ENCODE measurements around the gene KRABD2.

Gene KRABD2

DNA sequence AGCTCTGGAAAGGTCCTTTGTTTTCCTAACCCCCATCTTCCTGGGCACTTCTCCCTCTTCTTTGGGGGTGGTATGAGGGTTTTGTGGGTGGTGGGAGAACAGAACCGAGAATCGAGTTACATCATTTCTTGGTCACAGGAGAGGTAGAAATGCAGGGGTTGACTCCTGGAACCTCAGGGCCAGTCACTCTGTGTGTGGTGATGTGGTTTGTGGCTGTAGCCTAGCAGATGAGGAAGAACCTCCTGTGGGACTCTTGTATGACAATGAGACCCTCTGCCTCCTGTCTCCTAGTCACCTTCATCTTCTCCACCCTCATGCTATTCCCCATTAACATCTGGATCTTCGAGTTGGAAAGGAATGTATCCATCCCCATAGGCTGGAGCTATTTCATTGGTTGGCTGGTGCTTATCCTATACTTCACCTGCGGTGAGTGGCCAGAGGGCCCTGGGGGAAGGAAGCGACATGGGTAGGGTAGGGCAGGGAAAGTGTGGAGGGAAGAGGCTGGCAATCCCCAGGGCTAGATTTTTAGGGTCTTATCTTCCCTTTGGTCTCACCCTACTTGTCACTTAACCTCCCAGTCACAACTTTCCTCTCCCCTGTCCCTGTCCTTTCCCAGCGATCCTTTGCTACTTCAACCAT, 31.3 kb downstream of the KRABD2 start:
- H3K36me3 ChIP-seq (ENCODE audit: insufficient read depth, low read length, poor library complexity, severe bottlenecking): no peaks in the 10 kb centered on the region
- H3K27me3 ChIP-seq (replicated peaks; ENCODE audit: insufficient read depth, low read depth, low read length, poor library complexity): no peaks in the 10 kb centered on the region
- no peaks in the 10 kb centered on the region for H3K4me1 ChIP-seq (ENCODE audit: insufficient read depth, low read length, poor library complexity, severe bottlenecking)
- H3K9me3 ChIP-seq (ENCODE audit: low read depth, low read length, poor library complexity, severe bottlenecking): no peaks in the 10 kb centered on the region
- no peak for DNase-seq (ENCODE audit: low spot score)
- POLR2A ChIA-PET (ENCODE audit: low non-redundant PET): no interaction called here
- H3K4me3 ChIP-seq (ENCODE audit: low read depth, low read length, poor library complexity, severe bottlenecking): no peak overlapping the region
- H3K27ac ChIP-seq (ENCODE audit: low read depth, low read length, poor library complexity, severe bottlenecking): no peak overlapping the region
- no peak for TF ChIP-seq EZH2 (IDR thresholded peaks at IDR 0.05; ENCODE audit: borderline replicate concordance, low read depth, low read length, poor library complexity, severe bottlenecking)
- TF ChIP-seq, protein P1, sequence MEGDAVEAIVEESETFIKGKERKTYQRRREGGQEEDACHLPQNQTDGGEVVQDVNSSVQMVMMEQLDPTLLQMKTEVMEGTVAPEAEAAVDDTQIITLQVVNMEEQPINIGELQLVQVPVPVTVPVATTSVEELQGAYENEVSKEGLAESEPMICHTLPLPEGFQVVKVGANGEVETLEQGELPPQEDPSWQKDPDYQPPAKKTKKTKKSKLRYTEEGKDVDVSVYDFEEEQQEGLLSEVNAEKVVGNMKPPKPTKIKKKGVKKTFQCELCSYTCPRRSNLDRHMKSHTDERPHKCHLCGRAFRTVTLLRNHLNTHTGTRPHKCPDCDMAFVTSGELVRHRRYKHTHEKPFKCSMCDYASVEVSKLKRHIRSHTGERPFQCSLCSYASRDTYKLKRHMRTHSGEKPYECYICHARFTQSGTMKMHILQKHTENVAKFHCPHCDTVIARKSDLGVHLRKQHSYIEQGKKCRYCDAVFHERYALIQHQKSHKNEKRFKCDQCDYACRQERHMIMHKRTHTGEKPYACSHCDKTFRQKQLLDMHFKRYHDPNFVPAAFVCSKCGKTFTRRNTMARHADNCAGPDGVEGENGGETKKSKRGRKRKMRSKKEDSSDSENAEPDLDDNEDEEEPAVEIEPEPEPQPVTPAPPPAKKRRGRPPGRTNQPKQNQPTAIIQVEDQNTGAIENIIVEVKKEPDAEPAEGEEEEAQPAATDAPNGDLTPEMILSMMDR (conservative IDR thresholded peaks at IDR 0.05; ENCODE audit: low read depth, low read length): no peak
- intact Hi-C loops (cut with micrococcal nuclease; ENCODE audit: unreplicated experiment): no loop called here
- CTCF ChIA-PET: no interaction called here
- BruUV-seq (replicated peaks): no TSS peak

DNA sequence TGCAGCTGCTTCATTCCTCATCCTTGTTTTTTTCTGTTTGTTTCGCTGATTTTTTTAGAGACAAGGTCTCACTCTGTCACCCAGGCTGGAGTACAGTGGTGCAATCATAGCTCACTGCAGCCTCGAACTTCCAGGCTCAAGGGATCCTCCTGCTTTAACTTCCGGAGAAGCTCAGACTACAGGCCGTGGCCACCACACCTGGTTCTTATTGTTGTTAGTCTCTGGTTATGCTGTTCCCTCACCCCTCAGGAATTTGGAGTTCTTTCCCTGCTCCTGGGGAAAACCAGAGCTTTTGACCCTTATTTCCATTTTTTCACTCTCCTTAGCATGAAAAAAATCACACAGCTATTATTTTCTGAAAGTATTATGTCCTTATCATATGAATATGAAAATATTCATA, 35.0 kb downstream of the KRABD2 start:
- Histone ChIP-seq H3K9me3 (ENCODE audit: low read depth, low read length, poor library complexity, severe bottlenecking) (no peaks in the 10 kb centered on the region), H3K27ac (ENCODE audit: low read depth, low read length, poor library complexity, severe bottlenecking) (no peak overlapping the region), H3K4me1 (ENCODE audit: insufficient read depth, low read length, poor library complexity, severe bottlenecking) (peaks cover 4% of the 10 kb centered on the region), H3K4me3 (ENCODE audit: low read depth, low read length, poor library complexity, severe bottlenecking) (no peak overlapping the region), H3K27me3 (replicated peaks; ENCODE audit: insufficient read depth, low read depth, low read length, poor library complexity) (no peaks in the 10 kb centered on the region), H3K36me3 (ENCODE audit: insufficient read depth, low read length, poor library complexity, severe bottlenecking) (no peaks in the 10 kb centered on the region)
- BruUV-seq (replicated peaks): no TSS peak
- TF ChIP-seq, protein P1 (conservative IDR thresholded peaks at IDR 0.05; ENCODE audit: low read depth, low read length): no peak
- no peak for TF ChIP-seq EZH2 (IDR thresholded peaks at IDR 0.05; ENCODE audit: borderline replicate concordance, low read depth, low read length, poor library complexity, severe bottlenecking)
- CTCF ChIA-PET: interaction anchor here (0.7 kb wide), 1 partner anchor 56 kb away, joined by 4 read pairs; the partner anchor contains the start of gene RNF222
- intact Hi-C loops (cut with micrococcal nuclease; ENCODE audit: unreplicated experiment): no loop called here
- DNase-seq (ENCODE audit: low spot score): no peak
- POLR2A ChIA-PET (ENCODE audit: low non-redundant PET): interaction anchor here (0.6 kb wide), 1 partner anchor 238 kb away, joined by 3 read pairs; no protein-coding TSS in a partner anchor

DNA sequence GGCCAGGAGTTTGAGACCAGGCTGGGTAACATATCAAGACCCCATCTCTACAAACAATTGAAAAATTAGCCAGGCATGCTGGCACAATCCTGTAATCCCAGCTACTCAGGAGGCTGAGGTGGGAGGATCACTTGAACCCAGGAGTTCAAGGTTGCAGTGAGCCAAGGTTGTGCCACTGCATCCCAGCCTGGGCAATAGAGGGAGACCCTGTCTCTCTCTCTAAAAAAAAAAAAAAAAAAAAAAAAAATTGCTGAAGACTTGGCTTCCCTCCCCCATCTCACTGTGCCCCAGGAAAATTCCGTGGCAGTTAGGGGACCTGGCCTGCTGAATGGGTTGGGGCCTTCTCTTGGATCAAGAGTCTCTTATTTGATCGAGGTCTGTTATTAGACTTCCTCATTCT, 37.0 kb downstream of the KRABD2 start, which contains the start of gene ODF4:
Gene ODF4, plus strand, starts transcription at position 301 of the 400 bp plus-strand sequence. CDS start 212 bp downstream, outside the sequence.
- CTCF ChIA-PET: interaction anchor here (0.7 kb wide), 1 partner anchor 64 kb away, joined by 5 read pairs; no protein-coding TSS in a partner anchor
- POLR2A ChIA-PET (ENCODE audit: low non-redundant PET): interaction anchor here (0.6 kb wide), 1 partner anchor 10 kb away, joined by 18 read pairs; no protein-coding TSS in a partner anchor
- Histone ChIP-seq H3K9me3 (ENCODE audit: low read depth, low read length, poor library complexity, severe bottlenecking) (no peaks in the 10 kb centered on the region), H3K4me1 (ENCODE audit: insufficient read depth, low read length, poor library complexity, severe bottlenecking) (peaks cover 4% of the 10 kb centered on the region), H3K36me3 (ENCODE audit: insufficient read depth, low read length, poor library complexity, severe bottlenecking) (no peaks in the 10 kb centered on the region), H3K27me3 (replicated peaks; ENCODE audit: insufficient read depth, low read depth, low read length, poor library complexity) (no peaks in the 10 kb centered on the region), H3K4me3 (ENCODE audit: low read depth, low read length, poor library complexity, severe bottlenecking) (no peak within 1 kb of the TSS), H3K27ac (ENCODE audit: low read depth, low read length, poor library complexity, severe bottlenecking) (no peak within 1 kb of the TSS)
- DNase-seq (ENCODE audit: low spot score): no peak
- TF ChIP-seq EZH2 (IDR thresholded peaks at IDR 0.05; ENCODE audit: borderline replicate concordance, low read depth, low read length, poor library complexity, severe bottlenecking): no peak
- TF ChIP-seq, protein P1 (conservative IDR thresholded peaks at IDR 0.05; ENCODE audit: low read depth, low read length): no peak
- BruUV-seq (replicated peaks): no TSS peak
- intact Hi-C loops (cut with micrococcal nuclease; ENCODE audit: unreplicated experiment): no loop called here
